Measurements from ENCODE around the gene ADGRD1.

The ADGRD1 gene

GRCh38 chr12:131082290-131083194, 128.8 kb downstream of the ADGRD1 start:
- FAIRE-seq = no peak

GRCh38 chr12:131084341-131085011, 130.8 kb downstream of the ADGRD1 start:
- FAIRE-seq (no peak), DNase-seq (ENCODE audit: extremely low spot score, insufficient read length, low read depth) (no peak)

More at GRCh38 chr12:131082290-131083194, 128.8 kb downstream of the ADGRD1 start:
- DNase-seq (ENCODE audit: extremely low spot score, insufficient read length, low read depth) = no peak

GRCh38 chr12:131085125-131085815, 131.6 kb downstream of the ADGRD1 start:
- no peak for DNase-seq (ENCODE audit: extremely low spot score, insufficient read length, low read depth)
- FAIRE-seq = no peak

DNA sequence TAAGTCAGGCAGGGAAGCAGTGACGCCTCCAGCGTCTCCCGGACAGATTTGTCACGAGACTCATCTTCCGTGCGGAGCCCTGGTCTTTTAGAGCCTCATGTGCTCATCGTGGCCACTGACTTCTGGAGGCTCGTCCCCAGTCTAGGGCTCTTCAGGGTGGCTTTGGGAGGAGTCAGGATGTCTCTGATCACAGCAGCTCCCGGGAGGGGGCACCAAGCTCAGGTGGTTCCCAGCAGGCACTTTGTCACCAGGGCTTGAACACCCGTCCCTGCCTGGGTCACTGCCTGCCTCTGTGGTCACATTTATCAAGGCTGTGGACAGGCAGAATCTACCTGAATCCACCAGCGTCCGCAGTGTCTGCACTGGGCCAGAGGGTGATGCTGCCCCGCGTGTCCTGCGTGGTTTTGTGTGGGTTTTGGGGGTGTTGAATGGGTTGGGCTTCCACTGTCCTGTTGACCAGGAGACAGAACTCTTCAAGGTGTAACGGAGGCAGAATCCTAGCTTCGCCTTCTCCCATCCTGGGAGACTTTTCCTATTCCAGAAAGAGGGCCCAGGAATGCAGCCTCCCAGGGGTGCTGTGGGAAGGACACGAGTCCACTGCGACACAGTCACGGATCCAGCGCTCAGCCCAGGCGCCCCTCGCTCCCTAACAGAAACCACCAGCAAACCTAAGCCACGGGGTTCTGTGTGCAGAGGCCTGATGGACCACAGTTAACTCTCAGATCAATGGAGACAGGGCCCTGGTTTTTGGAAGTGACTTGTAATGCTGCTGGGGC, 132.3 kb downstream of the ADGRD1 start:
- no peak for FAIRE-seq
- no peak for DNase-seq (ENCODE audit: extremely low spot score, insufficient read length, low read depth)

DNA sequence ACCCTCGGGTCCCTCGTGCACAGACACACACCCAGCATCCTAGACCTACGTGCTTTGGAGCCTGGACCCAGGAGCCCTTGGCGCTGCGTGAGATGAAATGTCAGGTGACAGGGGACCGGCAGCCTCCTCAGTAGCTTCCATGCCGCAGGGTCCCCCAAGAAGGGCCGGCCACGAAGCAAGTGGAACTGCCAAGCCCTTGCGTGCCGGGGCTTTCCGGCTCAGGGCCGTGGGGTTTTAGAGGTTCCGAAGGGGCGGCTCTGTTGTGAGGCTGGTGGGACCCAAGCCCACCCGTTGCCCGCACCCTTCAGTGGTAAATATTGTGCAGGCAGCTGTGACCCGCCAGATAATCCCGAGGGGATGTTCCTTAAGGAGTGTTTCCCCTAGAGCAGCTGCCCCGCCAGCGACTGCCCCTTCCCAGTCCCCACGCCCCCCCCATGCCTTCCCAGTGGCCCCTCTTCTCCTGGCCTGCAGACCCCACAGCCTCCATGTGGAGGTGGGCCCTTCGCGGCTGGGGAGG, 133.7 kb downstream of the ADGRD1 start:
- FAIRE-seq = no peak

DNA sequence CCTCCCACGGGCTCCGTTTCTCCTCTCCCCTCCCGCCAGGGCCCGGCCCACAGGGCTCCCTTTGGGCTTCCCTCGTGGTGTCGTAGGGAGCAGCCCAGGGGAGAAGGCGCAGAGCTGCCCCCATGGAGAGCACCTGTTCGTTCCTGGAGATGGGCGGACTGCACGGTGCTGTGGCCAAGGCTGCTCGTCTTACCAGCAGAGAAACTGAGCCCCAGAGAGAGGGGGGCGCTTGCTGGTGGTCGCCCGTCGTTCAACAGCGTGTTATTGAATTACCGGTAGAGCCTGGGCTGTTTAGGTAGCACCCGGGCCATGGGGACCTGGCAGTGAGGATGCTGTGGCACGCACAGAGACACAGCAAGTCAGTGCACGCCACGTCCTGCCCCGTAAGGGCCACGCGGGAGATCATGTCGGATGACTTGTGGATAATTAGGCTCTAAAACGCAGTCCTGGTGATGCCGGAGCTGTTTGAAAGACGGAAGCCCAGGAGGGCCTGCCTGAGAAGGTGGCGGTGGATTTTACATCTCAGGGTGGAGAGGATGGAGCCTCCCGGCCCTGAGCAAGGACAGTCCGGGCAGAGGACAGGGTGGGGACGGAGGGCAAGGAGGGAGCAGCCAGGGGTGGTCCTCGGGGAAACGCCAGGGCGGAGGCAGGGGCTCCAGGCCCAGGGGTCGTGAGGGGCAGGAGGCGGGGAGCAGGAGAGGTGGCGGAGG, 134.4 kb downstream of the ADGRD1 start:
- FAIRE-seq (no peak), DNase-seq (ENCODE audit: extremely low spot score, insufficient read length, low read depth) (no peak)

More for the DNA sequence above, 133.7 kb downstream of the ADGRD1 start:
- DNase-seq (ENCODE audit: extremely low spot score, insufficient read length, low read depth) = no peak

GRCh38 chr12:131088701-131089530, 135.2 kb downstream of the ADGRD1 start:
- DNase-seq (ENCODE audit: extremely low spot score, insufficient read length, low read depth) (no peak), FAIRE-seq (no peak)

DNA sequence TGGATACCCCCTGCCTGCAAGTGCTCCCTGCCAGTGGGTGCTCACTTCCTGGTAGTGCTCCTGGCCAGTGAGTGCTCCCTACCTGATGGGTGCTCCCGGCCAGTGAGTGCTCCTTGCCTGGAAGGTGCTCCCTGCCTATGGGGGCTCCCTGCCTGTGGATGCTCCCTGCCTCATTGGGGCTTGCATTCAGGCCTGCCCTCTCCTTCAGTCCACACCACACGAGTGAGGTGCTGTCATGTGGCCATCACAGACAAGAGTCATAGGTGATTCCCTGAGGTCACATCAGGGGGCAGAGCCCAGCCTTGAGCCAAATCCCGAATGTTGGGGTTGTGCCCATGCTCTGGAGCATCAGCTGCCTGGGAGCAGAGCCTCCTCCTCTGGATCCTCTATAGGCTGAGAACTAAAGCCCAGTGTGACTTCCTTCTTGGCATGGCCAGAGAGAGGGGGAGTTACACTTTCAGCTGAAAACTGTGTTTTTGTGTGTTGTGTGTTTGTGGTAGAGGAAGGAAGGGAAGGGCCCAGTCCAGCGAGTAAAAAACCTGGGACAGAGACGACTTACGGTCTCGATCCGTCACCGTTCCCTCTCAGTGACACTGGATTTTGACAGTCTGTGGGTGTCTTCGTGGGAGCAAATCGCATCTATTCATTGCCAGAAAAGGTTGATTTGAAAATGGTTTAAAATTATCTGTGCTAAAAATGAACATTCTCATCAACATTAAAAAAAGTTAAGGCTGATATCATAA, 136.0 kb downstream of the ADGRD1 start:
- FAIRE-seq (peak; percentile 29), DNase-seq (ENCODE audit: extremely low spot score, insufficient read length, low read depth) (no peak)

DNA sequence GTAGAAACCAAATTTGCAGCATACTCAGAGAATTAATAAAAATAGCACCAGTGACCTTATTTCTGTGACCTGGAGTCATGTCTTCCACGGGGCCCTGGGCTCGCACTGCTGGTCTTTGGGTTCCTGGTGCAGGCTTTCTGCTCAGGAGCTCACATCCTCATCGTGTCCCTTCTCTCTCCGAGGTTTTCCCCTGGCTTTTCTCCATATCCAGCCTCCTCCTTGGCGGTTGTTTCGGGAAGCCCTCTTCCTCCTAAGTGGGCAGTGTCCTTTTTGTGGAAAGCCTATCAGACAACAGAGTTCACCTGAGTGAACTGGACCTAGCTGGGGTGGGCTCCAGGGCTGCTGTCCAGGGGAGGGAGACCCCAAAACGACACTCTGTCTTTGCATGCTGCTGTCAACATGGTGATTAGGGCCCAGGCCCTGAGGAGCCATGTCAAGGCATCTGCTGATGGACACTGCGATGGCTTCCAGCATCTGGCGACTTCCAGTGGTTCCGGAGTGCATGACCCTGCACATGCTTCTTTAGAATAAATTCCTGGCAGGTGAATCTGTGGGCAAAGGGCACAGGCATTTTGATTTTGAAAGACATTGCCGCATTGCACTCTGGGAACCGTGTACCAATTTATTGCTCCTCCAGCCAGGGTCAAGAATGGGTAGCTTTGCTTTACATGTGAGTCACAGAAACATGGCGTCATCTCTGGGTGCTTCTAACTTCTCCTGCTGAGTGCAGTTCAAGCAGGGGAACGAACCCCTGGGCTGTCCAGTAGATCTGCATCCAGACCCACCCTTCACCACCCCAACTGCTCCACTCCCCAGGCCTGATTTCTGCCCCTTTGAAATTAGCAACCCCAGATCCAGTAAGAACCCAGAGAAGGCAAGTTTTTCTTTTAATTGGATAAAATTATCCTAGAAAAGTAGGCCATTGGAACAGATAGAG, 136.8 kb downstream of the ADGRD1 start:
- FAIRE-seq (no peak), DNase-seq (ENCODE audit: extremely low spot score, insufficient read length, low read depth) (no peak)

DNA sequence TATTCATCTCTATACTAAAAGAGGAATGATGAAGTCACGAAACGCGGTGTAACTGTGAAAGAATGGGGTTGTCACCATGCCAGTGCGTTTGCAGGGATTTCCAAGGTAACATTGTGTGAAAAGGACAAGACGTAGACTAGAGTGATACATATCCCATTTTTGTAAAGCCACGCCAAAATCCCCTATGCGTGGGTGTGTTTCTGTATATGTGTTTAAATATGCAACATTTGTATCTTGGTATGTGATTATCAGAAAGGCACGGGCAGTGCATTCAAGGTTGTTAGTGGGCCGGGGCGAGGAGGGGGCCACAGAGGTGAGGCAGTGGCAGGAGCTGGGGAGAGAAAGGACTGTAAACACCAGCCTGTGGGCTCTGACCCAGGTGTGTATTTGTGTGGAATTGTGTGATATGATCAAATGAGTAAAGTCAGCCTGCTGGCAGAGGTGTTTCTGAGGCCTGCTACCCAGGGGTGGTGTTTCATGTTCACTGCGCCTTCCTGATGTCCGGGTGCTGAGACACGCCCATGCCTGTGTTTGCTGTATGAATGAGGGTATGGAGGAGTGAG, 137.8 kb downstream of the ADGRD1 start:
- FAIRE-seq (peak; percentile 64), DNase-seq (ENCODE audit: extremely low spot score, insufficient read length, low read depth) (no peak)

DNA sequence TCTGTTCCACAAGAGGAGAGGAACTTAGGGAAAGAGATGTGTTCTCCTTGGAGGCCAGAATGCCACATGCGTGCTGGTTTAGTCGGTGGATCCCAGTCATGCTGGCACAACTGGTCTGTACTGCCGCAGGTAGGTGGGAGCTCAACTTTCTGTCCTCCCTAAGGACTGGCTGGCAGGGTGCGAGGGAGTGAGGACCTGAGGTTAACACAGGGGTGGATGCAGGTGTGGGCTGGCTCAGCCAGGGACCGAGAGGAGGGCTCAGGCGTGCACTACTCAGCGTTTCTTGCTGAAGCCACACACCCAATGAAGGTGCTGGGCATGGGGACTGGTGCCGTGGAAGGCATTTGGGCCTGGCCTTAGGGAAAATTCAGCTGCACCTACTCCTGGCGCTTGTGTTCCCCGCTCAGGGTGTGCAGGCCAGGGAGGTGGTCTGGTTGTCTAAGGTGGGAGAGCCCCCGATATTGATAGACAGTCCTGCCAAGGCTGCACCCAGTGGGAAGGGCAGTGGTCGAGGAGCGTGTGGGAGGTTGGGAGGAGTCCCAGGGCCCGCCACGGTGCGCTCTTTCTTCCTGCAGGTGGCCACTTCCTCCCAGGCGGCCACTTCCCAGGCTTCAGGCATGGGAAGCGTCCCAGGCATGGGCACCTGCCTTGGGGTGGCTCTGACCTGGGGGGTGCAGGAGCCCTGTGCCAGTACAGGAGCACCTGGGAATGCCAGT, 138.4 kb downstream of the ADGRD1 start:
- DNase-seq (ENCODE audit: extremely low spot score, insufficient read length, low read depth) = no peak
- no peak for FAIRE-seq

GRCh38 chr12:131092901-131093603, 139.3 kb downstream of the ADGRD1 start:
- peak; percentile 93 for FAIRE-seq
- DNase-seq (ENCODE audit: extremely low spot score, insufficient read length, low read depth) = peak; percentile 50

DNA sequence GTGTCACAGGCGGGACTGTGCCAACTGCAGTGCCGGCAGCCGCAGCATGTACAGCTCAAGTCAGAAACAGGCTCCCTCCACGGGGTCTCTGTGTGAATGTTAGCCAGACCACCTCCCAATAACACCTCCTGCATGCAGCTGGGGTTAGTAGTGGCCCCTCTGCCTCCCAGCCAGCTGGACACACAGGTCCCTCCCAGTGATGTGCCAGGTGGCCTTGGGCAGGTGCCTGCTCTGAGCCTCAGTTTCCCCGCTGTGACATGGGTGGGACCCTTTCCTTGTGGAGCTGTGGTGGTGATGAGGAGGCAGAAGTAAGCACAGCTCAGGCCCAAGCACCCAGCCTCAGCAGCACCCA, 139.9 kb downstream of the ADGRD1 start:
- no peak for FAIRE-seq

GRCh38 chr12:131093971-131094830, 140.5 kb downstream of the ADGRD1 start:
- FAIRE-seq (no peak), DNase-seq (ENCODE audit: extremely low spot score, insufficient read length, low read depth) (no peak)

More for the DNA sequence above, 139.9 kb downstream of the ADGRD1 start:
- DNase-seq (ENCODE audit: extremely low spot score, insufficient read length, low read depth) = no peak

Measured in GM18507 (cell line).